GM18951 (cell line): ENCODE results near the gene PAQR6.

Experiments
- POLR2A ChIP-seq: IDR thresholded peaks from 4 replicates; pipeline ENCODE4 v1.6.1; 2011; ENCODE audit warnings: mild to moderate bottlenecking; ENCODE audit not compliant: insufficient read length, insufficient read depth; ENCODE audit errors: extremely low read depth
- in situ Hi-C: fragments of 300-500 bp; cut with MboI; formaldehyde crosslinking; loops from one replicate; pipeline ENCODE4 v1.12.0; 2022; ENCODE audit warnings: low sequenced_read_pairs, mixed read lengths, inconsistent platforms; ENCODE audit not compliant: unreplicated experiment

PAQR6 gene, protein sequence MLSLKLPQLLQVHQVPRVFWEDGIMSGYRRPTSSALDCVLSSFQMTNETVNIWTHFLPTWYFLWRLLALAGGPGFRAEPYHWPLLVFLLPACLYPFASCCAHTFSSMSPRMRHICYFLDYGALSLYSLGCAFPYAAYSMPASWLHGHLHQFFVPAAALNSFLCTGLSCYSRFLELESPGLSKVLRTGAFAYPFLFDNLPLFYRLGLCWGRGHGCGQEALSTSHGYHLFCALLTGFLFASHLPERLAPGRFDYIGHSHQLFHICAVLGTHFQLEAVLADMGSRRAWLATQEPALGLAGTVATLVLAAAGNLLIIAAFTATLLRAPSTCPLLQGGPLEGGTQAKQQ

DNA sequence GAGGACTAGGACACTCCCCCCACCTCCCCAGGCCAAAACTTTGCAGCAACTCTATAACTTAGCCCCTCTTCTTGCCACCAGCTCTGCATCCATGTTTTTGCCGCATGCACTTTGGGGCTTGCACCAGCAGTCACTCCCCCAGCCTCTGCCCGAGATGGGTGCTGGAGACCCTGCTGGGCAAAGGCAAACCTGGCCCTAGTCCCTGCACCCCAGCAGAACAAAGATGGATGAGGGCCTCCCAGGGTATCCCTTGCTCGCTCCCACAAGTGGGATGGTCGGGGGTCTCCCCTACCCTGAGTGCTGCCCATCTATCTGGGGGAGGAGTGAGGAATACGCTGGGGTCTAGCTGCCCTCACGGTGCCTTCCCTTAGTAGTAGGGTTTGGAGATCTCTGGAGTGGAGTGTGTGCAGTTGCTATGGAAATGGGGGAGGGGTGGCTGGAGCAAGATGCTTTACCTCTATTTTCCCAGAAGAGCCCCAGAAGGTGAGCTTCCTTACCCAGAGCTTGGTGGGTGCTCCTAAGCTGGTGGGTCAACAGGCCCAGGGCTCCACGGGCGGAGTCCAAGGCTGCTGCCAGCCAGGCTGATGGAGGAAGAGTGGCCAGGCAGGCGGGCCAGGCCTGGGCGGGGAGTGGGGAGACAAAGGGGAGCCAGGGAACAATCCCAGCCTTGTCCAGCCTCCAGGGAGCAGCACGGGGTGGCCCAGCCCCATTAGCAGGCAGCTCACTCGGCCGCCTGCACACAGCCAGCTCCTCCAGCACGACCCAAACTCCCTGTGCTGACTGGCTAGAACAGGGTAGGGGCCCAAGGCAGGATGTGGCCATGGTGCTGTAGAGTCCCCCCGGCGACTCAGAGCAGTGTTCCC, at the start of gene PAQR6:
Gene PAQR6, minus strand, starts transcription at position 597 of the 863 bp plus-strand sequence. CDS start 1,325 bp downstream, outside the sequence.
- in situ Hi-C loops, result no loop called here
- TF ChIP-seq POLR2A, result no peak

DNA sequence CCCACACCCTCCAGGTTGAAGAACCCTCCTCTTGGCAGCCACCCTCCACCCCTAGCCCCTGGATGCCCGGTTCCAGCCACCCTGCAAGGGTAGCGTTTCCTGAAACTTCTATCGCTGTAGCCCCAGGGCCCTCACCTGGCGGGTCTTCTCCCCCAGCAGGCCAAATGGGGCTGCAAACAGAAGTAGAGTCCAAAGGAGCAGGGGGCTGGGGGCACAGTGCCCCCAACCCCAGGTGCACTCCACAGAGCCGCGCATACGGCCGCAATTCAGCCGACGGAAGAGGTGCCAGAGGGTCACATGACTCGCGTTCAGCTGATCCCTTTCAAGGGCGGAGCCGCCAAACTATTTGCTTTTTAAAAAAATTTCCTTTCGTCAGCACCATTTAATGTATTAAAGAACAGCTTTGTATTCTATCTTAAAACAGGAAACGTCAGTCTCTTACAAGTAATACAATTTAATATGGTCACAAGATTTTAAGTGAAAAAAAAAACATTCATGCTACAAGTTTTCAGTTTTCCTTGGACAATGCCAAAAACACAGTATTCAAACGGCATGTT, 47.6 kb upstream of the PAQR6 start, which contains the start of gene GLMP:
Gene GLMP, minus strand, starts transcription at position 289 of the 557 bp plus-strand sequence. Its CDS starts 34 bp downstream, at position 255.
- in situ Hi-C loops, result no loop called here
- TF ChIP-seq POLR2A, result peak; percentile 66

DNA sequence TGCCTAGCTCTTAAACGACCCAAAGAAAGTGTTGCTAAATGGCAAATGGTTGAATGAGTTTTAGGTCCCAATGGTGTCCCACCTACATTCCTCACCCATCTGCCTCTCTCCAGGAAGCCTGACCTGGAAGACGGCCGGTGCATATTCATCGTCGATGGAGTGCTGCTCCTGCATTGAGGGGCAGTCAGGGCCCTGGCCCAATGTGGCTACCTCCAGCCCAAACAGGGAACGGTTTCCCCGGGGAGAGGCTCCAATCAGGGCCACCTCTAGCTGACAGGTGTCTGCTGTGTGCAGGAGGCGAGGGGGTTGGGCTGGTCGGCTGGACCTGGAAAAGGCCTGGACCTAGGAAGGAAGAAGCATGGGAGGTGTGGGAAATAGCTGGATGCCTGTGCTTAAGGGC, 46.0 kb upstream of the PAQR6 start:
- no peak for TF ChIP-seq POLR2A
- in situ Hi-C loops, result no loop called here

DNA sequence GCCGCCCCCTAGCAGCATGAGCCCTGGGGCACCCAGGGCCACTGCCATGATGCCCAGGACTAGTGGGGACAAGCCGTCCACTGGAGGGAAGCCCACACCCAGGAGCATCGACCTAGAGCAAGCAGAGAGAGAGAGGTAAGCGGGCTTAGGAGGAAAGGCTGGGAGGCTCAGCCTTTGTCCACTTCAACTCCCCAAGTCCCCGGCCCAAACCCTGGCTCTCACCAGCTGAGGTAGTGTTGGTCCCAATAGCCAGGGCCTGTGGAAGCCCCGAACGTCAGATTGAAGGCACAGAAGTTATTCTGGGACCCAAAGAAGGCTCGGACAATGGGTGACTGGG, 45.2 kb upstream of the PAQR6 start:
- in situ Hi-C loops, result no loop called here
- TF ChIP-seq POLR2A, result no peak

DNA sequence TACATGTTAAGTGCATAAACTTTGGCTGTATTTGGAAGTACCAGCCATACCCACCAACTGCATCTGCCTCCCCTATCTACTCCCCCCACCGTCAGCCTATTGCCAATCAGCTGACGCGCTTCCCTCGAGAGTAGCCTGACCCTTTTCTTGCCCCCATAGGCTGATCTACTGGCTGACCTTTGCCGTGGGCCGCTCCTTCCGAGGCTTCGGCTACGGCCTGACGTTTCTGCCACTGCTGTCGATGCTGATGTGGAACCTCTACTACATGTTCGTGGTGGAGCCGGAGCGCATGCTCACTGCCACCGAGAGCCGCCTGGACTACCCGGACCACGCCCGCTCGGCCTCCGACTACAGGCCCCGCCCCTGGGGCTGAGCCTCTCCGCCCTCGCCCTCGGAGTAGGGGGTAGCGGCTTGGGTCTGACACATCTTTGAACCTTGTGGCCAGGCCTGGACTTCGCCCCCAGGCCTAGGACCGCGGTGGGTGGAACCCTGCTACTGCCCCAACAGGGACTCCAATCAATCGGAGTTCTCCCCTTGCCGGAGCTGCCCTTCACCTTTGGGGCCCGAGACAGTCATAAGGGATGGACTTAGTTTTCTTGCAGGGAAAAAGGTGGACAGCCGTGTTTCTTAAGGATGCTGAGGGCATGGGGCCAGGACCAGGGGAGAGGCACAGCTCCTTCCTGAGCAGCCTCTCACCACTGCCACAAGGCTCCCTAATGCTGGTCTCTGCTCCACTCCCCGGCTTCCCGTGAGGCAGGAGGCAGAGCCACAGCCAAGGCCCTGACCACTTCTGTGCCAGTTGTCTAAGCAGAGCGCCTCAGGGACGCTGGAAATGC, 43.6 kb upstream of the PAQR6 start:
- in situ Hi-C loops, result no loop called here
- peak; percentile 12 for TF ChIP-seq POLR2A

DNA sequence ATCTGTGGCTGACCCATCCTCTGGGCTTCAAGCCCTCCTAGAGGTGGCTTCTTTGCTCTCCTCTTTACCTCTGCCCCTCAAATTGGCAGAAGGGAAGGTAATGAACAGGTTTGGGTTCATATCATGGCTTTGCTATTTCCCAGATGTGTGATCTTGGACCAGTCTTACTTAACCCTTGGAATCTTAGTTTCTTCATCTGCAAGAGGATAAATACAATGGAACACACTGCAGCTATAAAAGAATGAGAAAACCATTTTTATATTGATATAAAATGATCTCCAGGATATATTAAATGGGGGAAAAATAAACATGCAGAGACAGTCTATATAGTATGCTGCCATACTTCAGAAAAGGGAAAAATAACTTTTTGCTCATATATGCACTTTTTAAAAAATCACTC, 42.0 kb upstream of the PAQR6 start:
- TF ChIP-seq POLR2A, result no peak
- in situ Hi-C loops, result no loop called here

DNA sequence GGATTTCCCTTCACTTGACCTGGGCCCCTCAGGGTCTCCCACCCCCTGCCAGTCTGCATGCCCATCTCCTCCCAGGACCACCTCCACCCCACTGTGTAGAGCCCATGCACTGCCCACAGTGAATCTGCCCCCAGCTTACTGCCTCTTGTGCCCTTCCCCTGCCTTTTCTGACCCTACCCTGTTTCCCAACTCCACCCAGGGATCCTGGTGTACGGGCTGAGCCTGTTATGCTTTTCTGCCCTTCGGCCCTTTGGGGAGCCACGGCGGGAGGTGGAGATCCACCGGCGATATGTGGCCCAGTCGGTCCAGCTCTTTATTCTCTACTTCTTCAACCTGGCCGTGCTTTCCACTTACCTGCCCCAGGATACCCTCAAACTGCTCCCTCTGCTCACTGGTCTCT, 38.2 kb upstream of the PAQR6 start:
- in situ Hi-C loops, result no loop called here
- TF ChIP-seq POLR2A, result no peak

DNA sequence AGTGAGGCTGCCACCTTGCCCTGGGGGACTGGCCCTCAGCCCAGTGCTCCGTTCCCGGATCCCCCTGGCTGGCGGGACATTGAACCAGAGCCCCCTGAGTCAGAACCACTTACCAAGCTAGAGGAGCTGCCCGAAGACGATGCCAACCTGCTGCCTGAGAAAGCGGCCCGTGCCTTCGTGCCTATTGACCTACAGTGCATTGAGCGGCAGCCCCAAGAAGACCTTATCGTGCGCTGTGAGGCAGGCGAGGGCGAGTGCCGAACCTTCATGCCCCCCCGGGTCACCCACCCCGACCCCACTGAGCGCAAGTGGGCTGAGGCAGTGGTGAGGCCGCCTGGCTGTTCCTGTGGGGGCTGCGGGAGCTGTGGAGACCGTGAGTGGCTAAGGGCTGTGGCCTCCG, 37.6 kb upstream of the PAQR6 start:
- in situ Hi-C loops, result no loop called here
- TF ChIP-seq POLR2A, result no peak

DNA sequence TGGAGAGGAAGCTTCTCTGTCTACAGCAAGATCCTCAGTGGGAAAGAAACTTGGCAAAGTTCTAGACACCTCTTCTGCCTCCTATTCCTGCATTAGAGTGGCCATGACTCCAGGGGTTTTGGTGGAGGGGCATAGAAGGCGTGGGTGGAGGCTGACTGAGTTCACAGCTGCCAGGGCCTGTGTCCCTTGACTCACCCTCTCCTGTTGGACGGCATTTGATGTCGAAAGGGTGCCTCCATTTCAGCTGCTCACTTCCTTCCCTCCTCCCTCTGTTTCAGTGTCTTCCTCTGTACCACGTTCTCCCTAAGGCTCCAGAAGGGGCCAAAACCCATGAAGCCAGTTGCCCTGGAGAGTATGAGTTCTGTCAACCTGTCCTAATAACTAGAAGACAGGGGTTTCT, 36.9 kb upstream of the PAQR6 start:
- in situ Hi-C loops, result no loop called here
- no peak for TF ChIP-seq POLR2A

DNA sequence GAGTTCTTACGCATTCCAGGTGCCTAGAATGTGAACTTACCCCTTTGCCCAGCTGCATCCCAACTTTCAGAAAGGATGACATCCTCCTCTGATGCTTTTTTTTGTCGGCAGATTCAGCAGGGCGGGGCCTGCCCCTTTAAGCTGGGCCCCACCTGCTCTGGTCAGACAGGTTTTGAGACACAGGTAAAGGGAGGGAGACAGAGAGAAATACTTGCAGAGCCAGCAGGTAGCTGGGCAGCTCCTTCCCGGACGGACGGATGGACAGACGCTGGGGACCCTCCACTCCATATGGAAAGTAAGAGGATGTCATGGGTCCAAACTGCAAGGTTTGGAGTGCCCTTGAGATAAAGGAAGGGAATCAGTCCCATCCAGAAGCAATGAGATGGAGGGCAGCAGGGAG, 36.3 kb upstream of the PAQR6 start, which contains the start of gene TMEM79:
Gene TMEM79, plus strand, starts transcription at position 214 of the 400 bp plus-strand sequence. CDS start 902 bp downstream, outside the sequence.
- no peak for TF ChIP-seq POLR2A
- in situ Hi-C loops, result no loop called here

DNA sequence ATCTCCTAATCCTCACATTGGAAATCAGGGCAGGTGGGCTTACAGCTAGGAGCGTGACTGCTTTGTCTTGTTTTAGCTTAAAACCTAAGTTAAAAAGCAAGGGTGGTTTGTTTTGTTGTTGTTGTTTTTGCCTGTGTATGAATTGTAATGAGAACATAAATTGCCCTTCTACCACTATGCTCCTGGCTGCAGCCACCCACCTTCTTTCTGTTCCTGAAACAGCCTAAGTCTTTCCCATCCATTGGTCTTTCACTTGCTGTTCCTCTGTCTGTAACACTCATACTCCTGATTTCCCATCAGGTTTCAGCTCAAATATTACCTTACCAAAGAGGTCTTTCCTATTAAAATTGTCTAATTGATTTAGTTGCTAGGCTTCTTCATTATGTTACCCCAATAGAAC, 35.7 kb upstream of the PAQR6 start:
- no peak for TF ChIP-seq POLR2A
- in situ Hi-C loops, result no loop called here

DNA sequence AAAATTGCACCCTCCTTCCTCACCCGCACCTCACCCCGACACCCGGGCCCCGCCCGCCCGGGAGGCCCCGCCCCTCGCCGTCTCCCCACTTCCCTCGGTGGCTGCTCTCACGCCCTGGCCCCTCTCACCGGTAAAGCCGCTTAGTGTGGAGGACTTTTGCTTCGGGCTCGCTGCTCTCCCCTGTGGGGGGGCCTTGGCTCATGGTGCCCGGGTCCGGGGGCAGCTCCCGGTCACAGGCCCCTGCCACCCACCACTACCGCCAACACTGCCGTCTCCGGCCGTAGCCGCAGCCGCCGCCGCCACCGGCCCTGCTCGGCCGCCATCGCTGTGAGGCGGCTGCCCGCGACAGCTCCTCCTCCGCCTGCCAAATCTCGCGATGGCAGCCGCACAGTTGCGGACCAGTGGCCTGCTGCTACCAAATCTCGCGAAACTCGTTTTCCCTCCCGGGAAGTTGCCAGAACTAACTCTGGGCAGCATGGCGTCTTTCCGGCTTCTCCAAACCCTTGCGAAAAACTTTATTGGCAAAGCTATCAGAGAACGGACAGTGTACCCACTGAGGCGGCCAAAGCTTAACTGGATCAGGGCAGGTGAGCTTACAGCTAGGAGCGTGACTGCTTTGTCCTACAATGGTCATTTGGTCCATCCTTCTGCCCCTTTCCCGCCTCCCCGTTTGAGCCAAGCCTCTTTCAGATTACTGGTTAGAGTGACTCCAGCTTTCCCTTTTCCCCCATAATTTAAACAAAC, 34.8 kb upstream of the PAQR6 start, which contains the start of gene SMG5:
Gene SMG5, minus strand, starts transcription at position 347 of the 744 bp plus-strand sequence. Its CDS starts 145 bp downstream, at position 202.
- in situ Hi-C loops, result no loop called here
- peak; percentile 98 for TF ChIP-seq POLR2A
